PC-9 (cell line): Measurements from ENCODE around the gene FAM120B. TPM values are rescaled to one million over a fixed set of nuclear protein-coding genes. Genes with fewer than 3 reads are reported as not detected.

ENCODE experiments used
- BruUV-seq: library from RNA; stranded (reverse); fragments of 400-500 nt; replicated peaks from 2 replicates; lab custom pipeline; 2021; lab: Mats Ljungman, UMichigan
- CTCF ChIA-PET: fragments of 300-600 bp; sonication (Branson Sonifier 250); formaldehyde crosslinking; loops from one replicate; lab custom pipeline; 2022; ENCODE audit warnings: antibody characterized with exemption; lab: Charles Lee
- POLR2A ChIA-PET: fragments of 300-600 bp; sonication (Branson Sonifier 250); formaldehyde crosslinking; loops from one replicate; lab custom pipeline; 2022; ENCODE audit warnings: antibody characterized with exemption; ENCODE audit not compliant: unreplicated experiment; lab: Charles Lee
- DNase-seq, 2 experiments: peaks; one replicate each; pipeline versions ENCODE4 v3.0.0 to v3.0.0-alpha.2; 2015 to 2022; ENCODE audit warnings: mixed read lengths in 1 of 2
- H2AFZ ChIP-seq: fragments of 200-600 bp; sonication (generic); 2 replicates; pipeline ENCODE4 v1.8.1; 2017; ENCODE audit warnings: antibody characterized with exemption
- H3F3A ChIP-seq: fragments of 200-600 bp; sonication (generic); 2 replicates; pipeline ENCODE4 v1.8.1; 2017; ENCODE audit warnings: antibody characterized with exemption, mild to moderate bottlenecking, low read depth; ENCODE audit not compliant: insufficient read depth
- H3K27ac ChIP-seq: fragments of 200-600 bp; sonication (generic); 2 replicates; pipeline ENCODE4 v1.6.1; 2016; ENCODE audit warnings: mixed run types
- H3K27me3 ChIP-seq: fragments of 200-600 bp; sonication (generic); 2 replicates; pipeline ENCODE4 v1.6.1; 2016; ENCODE audit warnings: low read depth, mixed run types; ENCODE audit not compliant: insufficient read depth
- H3K36me3 ChIP-seq: fragments of 200-600 bp; sonication (generic); 2 replicates; pipeline ENCODE4 v1.6.1; 2016; ENCODE audit warnings: low read depth, mixed run types
- H3K4me1 ChIP-seq: fragments of 200-600 bp; sonication (generic); replicated peaks from 2 replicates; pipeline ENCODE4 v1.6.1; 2016; ENCODE audit warnings: mixed run types; ENCODE audit not compliant: insufficient read depth
- H3K4me2 ChIP-seq: fragments of 200-600 bp; sonication (generic); 2 replicates; pipeline ENCODE4 v1.6.1; 2017; ENCODE audit warnings: mixed run types
- H3K4me3 ChIP-seq: fragments of 200-600 bp; sonication (generic); 2 replicates; pipeline ENCODE4 v1.6.1; 2016; ENCODE audit warnings: mixed run types
- H3K79me2 ChIP-seq: fragments of 200-600 bp; sonication (generic); 2 replicates; pipeline ENCODE4 v1.6.1; 2017; ENCODE audit warnings: low read depth, mixed run types
- H3K9me2 ChIP-seq: fragments of 200-600 bp; sonication (generic); 2 replicates; pipeline ENCODE4 v1.8.1; 2017; ENCODE audit warnings: mild to moderate bottlenecking; ENCODE audit not compliant: insufficient read depth
- H3K9me3 ChIP-seq: fragments of 200-600 bp; sonication (generic); 2 replicates; pipeline ENCODE4 v1.8.1; 2016; ENCODE audit warnings: low read depth; ENCODE audit not compliant: insufficient read depth
- H4K20me1 ChIP-seq: fragments of 200-600 bp; sonication (generic); 2 replicates; pipeline ENCODE4 v1.8.1; 2017; ENCODE audit not compliant: insufficient read depth
- CTCF ChIP-seq: fragments of 200-600 bp; sonication (generic); conservative IDR thresholded peaks from 2 replicates; pipeline ENCODE4 v1.6.1; 2017; ENCODE audit warnings: mixed run types, antibody characterized with exemption, mild to moderate bottlenecking, moderate library complexity
- EZH2 ChIP-seq: fragments of 200-600 bp; sonication (generic); IDR thresholded peaks from 2 replicates; pipeline ENCODE4 v1.8.0; 2017; ENCODE audit warnings: antibody characterized with exemption, low read depth
- intact Hi-C: fragments of 100-400 bp; cut with micrococcal nuclease; formaldehyde crosslinking; loops from one replicate; pipeline ENCODE4 v1.10.0; 2022; ENCODE audit not compliant: unreplicated experiment
- total RNA-seq: library from RNA; stranded (reverse); gene quantifications from 2 replicates; pipeline ENCODE4 v1.2.3, GENCODE V29; 2021

Gene FAM120B
- total RNA-seq, 1 experiment from 2014 or later: 14.3 TPM

- intact Hi-C loops: no loop called here
- ChIA-PET POLR2A (no interaction called here), CTCF (no interaction called here)
- no peaks in the 10 kb centered on the region for H3K79me2 ChIP-seq
- no peak overlapping the region for H3K27ac ChIP-seq
- H4K20me1 ChIP-seq: no peaks in the 10 kb centered on the region
- no peaks in the 10 kb centered on the region for H3K4me1 ChIP-seq
- H3K4me2 ChIP-seq: no peak overlapping the region
- peaks cover 79% of the 10 kb centered on the region for H3K27me3 ChIP-seq
- no TSS peak for BruUV-seq
- H3F3A ChIP-seq: no peaks in the 10 kb centered on the region
- no peak overlapping the region for H2AFZ ChIP-seq
- no peaks in the 10 kb centered on the region for H3K9me3 ChIP-seq
- H3K9me2 ChIP-seq: no peaks in the 10 kb centered on the region
- TF ChIP-seq CTCF (no peak), EZH2 (no peak)
- H3K4me3 ChIP-seq: no peak overlapping the region
- DNase-seq: no peak
- no peaks in the 10 kb centered on the region for H3K36me3 ChIP-seq
Observed at GRCh38 chr6:170269846-170270541, 36.6 kb upstream of the FAM120B start.

GRCh38 chr6:170270984-170271593 lies 35.5 kb upstream of the FAM120B start:
- Histone ChIP-seq H3K36me3 (no peaks in the 10 kb centered on the region), H3F3A (no peaks in the 10 kb centered on the region), H3K4me3 (no peak overlapping the region), H3K27ac (no peak overlapping the region), H4K20me1 (no peaks in the 10 kb centered on the region), H3K79me2 (no peaks in the 10 kb centered on the region), H2AFZ (no peak overlapping the region), H3K9me3 (no peaks in the 10 kb centered on the region), H3K27me3 (peaks cover 79% of the 10 kb centered on the region), H3K9me2 (no peaks in the 10 kb centered on the region), H3K4me2 (no peak overlapping the region), H3K4me1 (no peaks in the 10 kb centered on the region)
- BruUV-seq: no TSS peak
- TF ChIP-seq CTCF (no peak), EZH2 (no peak)
- ChIA-PET POLR2A (no interaction called here), CTCF (no interaction called here)
- intact Hi-C loops: no loop called here
- no peak for DNase-seq

- H3K27ac ChIP-seq: no peak overlapping the region
- no peaks in the 10 kb centered on the region for H3K9me3 ChIP-seq
- no peaks in the 10 kb centered on the region for H3K9me2 ChIP-seq
- no TSS peak for BruUV-seq
- intact Hi-C loops: no loop called here
- H3K4me1 ChIP-seq: no peaks in the 10 kb centered on the region
- POLR2A ChIA-PET: no interaction called here
- H3K4me2 ChIP-seq: no peak overlapping the region
- peaks cover 83% of the 10 kb centered on the region for H3K27me3 ChIP-seq
- TF ChIP-seq EZH2 (no peak), CTCF (no peak)
- no peaks in the 10 kb centered on the region for H3F3A ChIP-seq
- no peak overlapping the region for H3K4me3 ChIP-seq
- CTCF ChIA-PET: no interaction called here
- H3K79me2 ChIP-seq: no peaks in the 10 kb centered on the region
- H4K20me1 ChIP-seq: no peaks in the 10 kb centered on the region
- no peak for DNase-seq
- H3K36me3 ChIP-seq: no peaks in the 10 kb centered on the region
- no peak overlapping the region for H2AFZ ChIP-seq
Observed at GRCh38 chr6:170271771-170272314, 34.7 kb upstream of the FAM120B start.
